HL-60 (cell line): ENCODE data around the gene RPP21.
"Not testable (repeated sequence)": the region's sequence is repeated elsewhere in the genome, so short reads cannot be mapped to it uniquely, and the experiment has no call there.

Source experiments
- DNase-seq, 2 experiments: peaks; one replicate each; pipeline ENCODE4 v3.0.0-alpha.2; 2010 to 2020; ENCODE audit warnings: low read depth in 1 of 2, low spot score in 1 of 2
- H3K27ac ChIP-seq: fragments of 250-450 bp; sonication (Bioruptor Pico); replicated peaks from 2 replicates; pipeline ENCODE4 v1.5.1; 2020; ENCODE audit warnings: mild to moderate bottlenecking, moderate library complexity
- H3K27me3 ChIP-seq: fragments of 250-450 bp; sonication (Bioruptor Pico); 2 replicates; pipeline ENCODE4 v1.5.1; 2021; ENCODE audit warnings: mild to moderate bottlenecking, moderate library complexity; ENCODE audit not compliant: insufficient read depth, poor library complexity, severe bottlenecking
- H3K4me3 ChIP-seq: replicated peaks from 2 replicates; pipeline ENCODE4 v1.5.1; 2011; ENCODE audit warnings: mild to moderate bottlenecking, control low read depth, low read length; ENCODE audit not compliant: insufficient read depth
- GABPA ChIP-seq: IDR thresholded peaks from 2 replicates; pipeline ENCODE4 v1.6.1; 2012; ENCODE audit warnings: low read depth
- POLR2AphosphoS5 ChIP-seq: IDR thresholded peaks from 2 replicates; pipeline ENCODE4 v1.6.1; 2012; ENCODE audit warnings: low read depth
- SPI1 ChIP-seq: IDR thresholded peaks from 2 replicates; pipeline ENCODE4 v1.6.1; 2012; ENCODE audit warnings: low read depth, mild to moderate bottlenecking, borderline replicate concordance
- TF ChIP-seq, protein P1 (sequence below): IDR thresholded peaks from one replicate; pipeline ENCODE4 v1.5.1; 2011; ENCODE audit warnings: low read length, control low read depth, inconsistent platforms; ENCODE audit not compliant: insufficient read depth
- TF ChIP-seq, protein P2 (sequence below): IDR thresholded peaks from 2 replicates; pipeline ENCODE4 v1.6.1; 2012; ENCODE audit warnings: low read depth; ENCODE audit not compliant: insufficient replicate concordance

Gene RPP21

GRCh38 chr6:30361661-30362060 lies 16.7 kb downstream of the RPP21 start:
- TF ChIP-seq GABPA (no peak), SPI1 (no peak), POLR2AphosphoS5 (no peak)
- TF ChIP-seq, protein P1, sequence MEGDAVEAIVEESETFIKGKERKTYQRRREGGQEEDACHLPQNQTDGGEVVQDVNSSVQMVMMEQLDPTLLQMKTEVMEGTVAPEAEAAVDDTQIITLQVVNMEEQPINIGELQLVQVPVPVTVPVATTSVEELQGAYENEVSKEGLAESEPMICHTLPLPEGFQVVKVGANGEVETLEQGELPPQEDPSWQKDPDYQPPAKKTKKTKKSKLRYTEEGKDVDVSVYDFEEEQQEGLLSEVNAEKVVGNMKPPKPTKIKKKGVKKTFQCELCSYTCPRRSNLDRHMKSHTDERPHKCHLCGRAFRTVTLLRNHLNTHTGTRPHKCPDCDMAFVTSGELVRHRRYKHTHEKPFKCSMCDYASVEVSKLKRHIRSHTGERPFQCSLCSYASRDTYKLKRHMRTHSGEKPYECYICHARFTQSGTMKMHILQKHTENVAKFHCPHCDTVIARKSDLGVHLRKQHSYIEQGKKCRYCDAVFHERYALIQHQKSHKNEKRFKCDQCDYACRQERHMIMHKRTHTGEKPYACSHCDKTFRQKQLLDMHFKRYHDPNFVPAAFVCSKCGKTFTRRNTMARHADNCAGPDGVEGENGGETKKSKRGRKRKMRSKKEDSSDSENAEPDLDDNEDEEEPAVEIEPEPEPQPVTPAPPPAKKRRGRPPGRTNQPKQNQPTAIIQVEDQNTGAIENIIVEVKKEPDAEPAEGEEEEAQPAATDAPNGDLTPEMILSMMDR = no peak
- TF ChIP-seq, protein P2, sequence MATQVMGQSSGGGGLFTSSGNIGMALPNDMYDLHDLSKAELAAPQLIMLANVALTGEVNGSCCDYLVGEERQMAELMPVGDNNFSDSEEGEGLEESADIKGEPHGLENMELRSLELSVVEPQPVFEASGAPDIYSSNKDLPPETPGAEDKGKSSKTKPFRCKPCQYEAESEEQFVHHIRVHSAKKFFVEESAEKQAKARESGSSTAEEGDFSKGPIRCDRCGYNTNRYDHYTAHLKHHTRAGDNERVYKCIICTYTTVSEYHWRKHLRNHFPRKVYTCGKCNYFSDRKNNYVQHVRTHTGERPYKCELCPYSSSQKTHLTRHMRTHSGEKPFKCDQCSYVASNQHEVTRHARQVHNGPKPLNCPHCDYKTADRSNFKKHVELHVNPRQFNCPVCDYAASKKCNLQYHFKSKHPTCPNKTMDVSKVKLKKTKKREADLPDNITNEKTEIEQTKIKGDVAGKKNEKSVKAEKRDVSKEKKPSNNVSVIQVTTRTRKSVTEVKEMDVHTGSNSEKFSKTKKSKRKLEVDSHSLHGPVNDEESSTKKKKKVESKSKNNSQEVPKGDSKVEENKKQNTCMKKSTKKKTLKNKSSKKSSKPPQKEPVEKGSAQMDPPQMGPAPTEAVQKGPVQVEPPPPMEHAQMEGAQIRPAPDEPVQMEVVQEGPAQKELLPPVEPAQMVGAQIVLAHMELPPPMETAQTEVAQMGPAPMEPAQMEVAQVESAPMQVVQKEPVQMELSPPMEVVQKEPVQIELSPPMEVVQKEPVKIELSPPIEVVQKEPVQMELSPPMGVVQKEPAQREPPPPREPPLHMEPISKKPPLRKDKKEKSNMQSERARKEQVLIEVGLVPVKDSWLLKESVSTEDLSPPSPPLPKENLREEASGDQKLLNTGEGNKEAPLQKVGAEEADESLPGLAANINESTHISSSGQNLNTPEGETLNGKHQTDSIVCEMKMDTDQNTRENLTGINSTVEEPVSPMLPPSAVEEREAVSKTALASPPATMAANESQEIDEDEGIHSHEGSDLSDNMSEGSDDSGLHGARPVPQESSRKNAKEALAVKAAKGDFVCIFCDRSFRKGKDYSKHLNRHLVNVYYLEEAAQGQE = no peak
- H3K27ac ChIP-seq = no peak overlapping the region
- no peak for DNase-seq
- H3K4me3 ChIP-seq = no peak overlapping the region
- peaks cover 36% of the 10 kb centered on the region for H3K27me3 ChIP-seq

GRCh38 chr6:30363459-30363858 lies 18.5 kb downstream of the RPP21 start:
- DNase-seq = no peak
- H3K27ac ChIP-seq = no peak overlapping the region
- peaks cover 32% of the 10 kb centered on the region for H3K27me3 ChIP-seq
- TF ChIP-seq, protein P2 = no peak
- TF ChIP-seq, protein P1 = no peak
- no peak for TF ChIP-seq POLR2AphosphoS5
- TF ChIP-seq SPI1 = no peak
- no peak for TF ChIP-seq GABPA
- no peak overlapping the region for H3K4me3 ChIP-seq

DNA sequence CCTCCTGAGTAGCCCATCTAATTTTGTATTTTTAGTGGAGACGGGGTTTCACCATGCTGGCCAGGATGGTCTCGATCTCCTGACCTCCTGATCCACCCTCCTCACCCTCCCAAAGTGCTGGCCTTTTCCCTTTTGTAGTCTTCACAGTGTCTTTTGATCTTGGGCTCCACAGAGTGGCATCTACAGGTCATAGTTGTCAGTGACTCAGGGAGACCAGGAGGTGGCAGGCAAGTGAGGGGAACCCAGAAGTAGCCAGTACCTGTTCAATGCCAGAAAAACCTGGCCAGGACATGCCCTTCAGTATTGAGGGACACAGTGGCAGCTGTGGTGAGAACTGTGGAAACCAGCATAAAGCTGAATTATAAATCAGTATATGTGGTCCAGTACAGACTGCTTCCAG lies 19.6 kb downstream of the RPP21 start:
- TF ChIP-seq GABPA (no peak), SPI1 (no peak), POLR2AphosphoS5 (no peak)
- TF ChIP-seq, protein P2 = no peak
- TF ChIP-seq, protein P1 = no peak
- DNase-seq = no peak
- no peak overlapping the region for H3K27ac ChIP-seq
- peaks cover 32% of the 10 kb centered on the region for H3K27me3 ChIP-seq
- H3K4me3 ChIP-seq = no peak overlapping the region

- H3K4me3 ChIP-seq, H3K27ac ChIP-seq, DNase-seq: not testable (repeated sequence)
- peaks cover 11% of the 10 kb centered on the region for H3K27me3 ChIP-seq
Observed at GRCh38 chr6:30369280-30369679, 24.3 kb downstream of the RPP21 start.
